GM21423 (cell line): ENCODE results near the gene S1PR3.

Experiments
- ATAC-seq: cut with Tn5 transposase; IDR thresholded peaks from one replicate; pipeline ENCODE4 v1.9.1; 2021; ENCODE audit warnings: mild to moderate bottlenecking, moderate library complexity; ENCODE audit not compliant: unreplicated experiment

Gene S1PR3

DNA sequence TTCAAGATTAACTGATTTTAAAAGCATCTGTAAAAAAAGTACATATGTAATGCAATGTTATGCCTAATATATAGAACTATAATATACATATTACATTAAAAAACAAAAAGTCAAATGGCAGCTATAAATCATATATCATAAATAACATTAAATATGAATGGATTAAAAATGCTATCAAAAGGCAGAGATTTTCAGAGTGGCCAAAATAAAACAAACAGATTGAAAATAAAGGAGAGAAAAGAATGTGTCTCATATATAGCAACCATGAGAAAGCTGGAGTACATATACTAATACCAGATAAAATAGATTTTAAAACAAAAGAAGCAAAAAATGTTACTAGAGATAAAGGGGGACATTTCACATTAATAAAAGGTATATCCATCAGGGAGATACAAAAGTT, 38.5 kb downstream of the S1PR3 start:
- no peak for ATAC-seq

DNA sequence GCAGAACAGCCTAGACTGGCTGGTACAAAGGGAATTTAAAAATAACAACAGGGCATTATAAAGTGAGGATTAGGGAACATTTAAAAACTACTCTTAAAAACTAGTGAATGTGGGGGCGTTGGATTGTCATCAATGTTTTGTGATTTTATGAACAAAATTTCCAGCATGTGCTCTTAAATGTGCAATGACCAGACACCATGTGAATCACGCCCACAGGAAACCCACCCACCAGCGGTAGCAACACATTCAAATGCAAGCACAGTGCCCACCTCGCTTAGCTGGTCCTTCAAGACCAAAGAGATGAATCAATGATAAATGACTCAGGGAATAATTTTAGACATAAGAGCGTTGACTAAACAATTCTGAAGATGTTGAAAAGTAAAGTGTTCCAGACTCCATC, 40.9 kb downstream of the S1PR3 start:
- no peak for ATAC-seq

DNA sequence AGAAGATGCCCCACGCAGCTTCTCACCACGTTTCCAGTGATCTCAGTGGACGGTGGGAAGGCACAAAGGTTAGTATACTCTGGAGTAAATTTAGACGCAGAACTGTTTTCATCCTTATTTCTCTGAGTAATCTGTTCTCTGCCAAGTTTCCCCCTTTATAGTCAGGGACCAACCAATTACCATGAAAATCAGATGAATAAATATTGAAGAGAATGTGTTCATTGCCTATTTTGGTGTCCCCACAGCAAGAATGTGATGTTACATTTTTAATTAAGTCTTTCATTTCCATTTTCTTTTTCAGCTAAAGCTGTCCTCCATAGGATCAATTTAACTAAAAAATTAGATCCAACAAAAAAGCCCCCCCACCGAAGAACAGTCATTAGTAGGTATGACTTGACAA, 41.4 kb downstream of the S1PR3 start:
- ATAC-seq: no peak

DNA sequence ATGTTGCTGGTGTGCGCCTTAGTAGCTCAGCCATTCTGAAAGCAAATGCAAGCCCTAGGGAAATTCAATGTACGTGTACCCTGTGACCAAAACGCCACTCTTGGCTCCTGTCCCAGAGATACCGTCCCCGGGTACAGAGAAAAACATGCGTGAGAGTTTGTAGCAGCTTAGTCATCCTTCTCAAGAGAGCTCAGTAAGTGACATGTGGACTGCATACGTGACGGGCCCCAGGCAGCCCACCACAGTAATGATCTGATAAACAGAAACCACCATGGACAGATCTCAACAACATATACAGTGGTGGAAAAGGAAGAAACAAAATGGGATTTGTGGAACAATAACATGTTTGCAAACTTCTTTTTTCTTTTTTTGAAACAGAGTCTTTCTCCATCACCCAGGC, 45.1 kb downstream of the S1PR3 start:
- no peak for ATAC-seq

DNA sequence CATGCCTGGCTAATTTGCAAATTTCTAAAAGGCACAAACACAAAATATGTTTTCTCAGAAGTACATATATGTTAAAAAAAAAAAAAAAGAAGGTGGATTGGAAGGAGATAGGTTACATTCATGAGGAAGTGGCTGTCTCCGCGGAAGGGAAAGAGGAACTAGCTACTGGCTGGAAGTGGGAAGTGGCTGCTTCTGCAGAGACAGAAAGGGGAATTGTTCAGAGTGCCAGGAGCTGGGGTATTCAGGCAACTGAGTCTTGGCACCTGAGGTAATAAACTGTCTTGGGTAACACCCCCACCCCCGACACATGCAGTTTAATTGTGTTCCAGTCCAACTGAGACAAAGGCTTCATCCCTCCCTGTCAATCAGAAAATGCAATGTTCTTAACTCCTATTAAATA, 45.6 kb downstream of the S1PR3 start:
- no peak for ATAC-seq

DNA sequence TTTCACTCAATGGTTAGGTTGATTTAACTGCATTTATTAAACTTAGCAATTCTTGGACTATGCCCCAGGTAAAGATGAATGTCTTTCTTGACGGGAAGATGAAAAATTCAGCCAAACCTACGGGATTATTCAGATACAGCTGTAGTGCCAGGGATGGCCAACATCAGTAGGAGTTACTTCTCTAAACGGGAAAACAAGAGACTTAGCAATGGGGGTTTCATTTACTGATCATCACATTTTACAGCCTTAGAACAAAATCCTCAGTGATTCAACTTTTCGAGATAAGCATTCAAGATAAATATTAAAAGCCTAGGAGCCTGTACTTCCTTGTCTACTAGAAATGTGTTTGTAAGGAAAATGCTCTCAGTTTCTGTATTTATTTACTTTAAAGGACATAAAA, 46.1 kb downstream of the S1PR3 start:
- ATAC-seq: no peak

DNA sequence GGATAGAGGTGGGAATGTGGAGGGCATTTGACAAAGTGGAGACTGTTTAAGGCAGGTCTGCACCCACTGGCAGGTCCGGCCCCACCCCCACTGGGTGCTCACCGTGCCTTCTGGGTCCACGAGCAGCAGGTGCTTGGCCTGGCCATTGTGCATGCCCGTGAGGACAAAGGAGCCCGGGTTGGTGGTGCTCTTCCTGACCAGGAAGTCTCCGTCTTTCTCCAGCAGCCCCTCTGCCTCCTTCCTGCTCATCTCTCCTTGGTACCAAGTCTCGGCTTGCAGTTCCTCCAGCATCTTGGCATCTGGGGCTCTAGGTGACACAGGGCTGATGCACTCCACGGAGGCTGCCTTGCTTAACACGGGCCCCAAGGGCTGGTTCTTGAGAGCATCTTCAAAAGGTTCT, 46.6 kb downstream of the S1PR3 start:
- ATAC-seq: no peak

DNA sequence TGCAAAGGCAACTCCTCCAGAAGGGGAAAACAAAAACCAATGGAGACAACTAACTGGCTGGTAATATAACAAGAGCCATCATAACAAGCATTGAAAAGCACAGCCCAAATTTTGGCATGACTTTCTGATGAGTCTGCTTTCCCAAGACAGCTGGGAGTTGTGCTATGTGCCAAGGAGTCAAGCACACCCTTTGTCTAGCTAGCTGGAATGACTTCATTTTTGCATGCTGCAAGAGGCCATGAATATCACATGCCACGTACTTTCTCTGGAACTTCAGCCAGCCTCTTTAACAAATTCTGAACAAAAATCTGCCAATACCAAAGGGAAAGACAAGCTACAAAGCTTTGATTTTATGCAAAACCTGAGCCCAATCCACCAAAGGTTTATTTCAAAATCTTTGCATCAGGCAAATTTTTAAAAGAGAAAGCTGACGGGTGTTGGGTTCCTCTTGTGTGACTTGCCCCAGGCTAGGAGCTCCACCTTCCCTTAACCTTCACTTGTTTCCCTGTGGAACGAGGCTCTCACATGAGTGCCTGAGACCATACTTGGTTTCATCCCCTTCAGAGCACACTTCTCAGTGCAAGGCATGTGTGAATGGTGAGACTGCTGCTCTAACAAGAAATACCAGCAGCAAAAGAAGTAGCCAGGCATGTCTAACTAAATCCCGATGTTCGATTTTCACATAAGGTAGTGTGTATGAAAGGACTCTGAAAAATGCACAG, 47.3 kb downstream of the S1PR3 start:
- ATAC-seq: no peak

DNA sequence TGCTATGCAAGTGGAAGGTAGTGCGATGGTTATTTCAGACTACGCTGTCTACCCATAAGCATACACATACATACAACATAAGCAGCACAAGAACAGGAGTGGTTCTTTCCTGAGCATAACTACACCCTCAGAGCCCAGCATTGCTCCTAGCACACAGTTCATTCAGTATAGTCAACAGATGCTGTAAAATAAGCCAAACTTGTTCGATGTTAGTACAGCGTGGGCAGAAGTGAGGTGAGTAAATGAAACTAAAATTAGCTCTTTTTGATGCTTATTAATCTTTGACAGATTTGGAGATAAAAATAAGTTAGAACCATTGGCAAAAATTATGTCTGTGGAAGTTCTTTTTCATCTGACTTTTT, 47.8 kb downstream of the S1PR3 start:
- no peak for ATAC-seq

DNA sequence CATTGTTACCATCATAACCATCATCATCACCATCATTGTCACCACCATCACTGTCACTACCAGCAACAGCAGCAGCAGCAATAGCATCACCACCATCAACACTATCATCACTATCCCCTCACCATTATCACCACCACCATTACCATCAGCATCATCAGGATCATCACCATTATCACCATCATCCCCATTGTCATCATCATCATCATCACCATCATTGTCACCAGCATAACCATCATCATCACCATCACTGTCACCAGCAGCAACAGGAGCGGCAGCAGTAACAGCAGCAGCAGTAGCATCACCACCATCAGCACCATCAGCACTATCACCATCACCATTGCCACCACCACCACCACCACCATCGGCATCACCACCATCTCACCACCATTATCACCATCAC, 48.4 kb downstream of the S1PR3 start:
- no peak for ATAC-seq

DNA sequence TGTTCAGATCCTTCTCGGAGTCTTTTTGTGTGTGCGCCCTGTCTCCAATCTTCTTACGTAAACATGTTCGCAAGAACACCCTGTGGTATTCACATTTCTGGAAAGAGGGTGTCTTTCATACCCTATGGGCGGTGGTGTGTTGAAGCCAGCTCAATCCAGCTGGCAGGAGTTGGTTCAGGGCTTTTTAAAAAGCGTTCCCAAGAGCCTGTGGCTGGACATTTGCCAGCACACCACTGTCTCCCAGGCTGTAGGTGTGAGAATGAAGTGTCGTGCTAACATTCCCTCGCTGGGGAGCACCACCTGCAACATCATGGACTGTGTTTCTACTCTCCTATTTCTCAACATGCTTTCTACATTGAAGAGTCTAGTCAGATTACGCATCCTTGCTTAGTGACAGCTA, 51.7 kb downstream of the S1PR3 start:
- ATAC-seq: no peak

DNA sequence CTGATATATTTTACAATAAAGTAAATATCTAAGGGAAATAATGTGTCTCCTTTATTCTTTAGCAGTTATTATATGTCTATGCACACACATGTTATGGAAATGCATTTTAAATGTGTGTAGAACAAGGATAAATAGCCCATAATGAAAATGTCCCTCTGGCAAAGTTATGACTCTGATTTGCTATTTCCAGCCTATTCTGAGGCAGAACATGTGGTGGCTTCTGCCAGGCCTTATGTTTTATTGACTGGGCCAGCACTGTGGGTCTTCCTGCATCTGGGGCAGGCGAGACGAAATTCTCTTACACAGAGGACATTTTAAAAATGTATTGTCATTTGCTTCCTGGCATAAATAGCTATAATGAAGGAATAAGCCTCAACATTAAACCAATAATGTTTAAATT, 52.8 kb downstream of the S1PR3 start:
- no peak for ATAC-seq

DNA sequence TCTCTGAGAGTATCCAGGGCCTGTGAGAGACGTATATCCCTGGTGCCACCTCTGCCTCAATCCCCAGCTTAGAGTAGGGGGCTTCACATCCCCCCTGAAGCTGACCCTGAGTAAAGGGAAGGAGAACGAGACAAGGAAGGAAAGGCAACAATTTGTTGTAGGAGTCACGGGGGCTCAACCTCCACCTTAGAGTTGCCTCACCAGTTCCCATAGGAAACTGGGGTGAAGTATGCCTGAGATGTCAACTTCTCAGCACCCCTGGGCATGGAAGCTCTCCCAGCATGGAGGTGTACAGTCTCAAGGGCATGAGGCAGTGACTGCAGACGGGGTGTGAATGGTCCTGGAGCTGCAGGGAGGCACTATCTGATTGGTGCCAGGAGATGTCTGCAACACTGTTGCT, 53.6 kb downstream of the S1PR3 start:
- ATAC-seq: no peak

DNA sequence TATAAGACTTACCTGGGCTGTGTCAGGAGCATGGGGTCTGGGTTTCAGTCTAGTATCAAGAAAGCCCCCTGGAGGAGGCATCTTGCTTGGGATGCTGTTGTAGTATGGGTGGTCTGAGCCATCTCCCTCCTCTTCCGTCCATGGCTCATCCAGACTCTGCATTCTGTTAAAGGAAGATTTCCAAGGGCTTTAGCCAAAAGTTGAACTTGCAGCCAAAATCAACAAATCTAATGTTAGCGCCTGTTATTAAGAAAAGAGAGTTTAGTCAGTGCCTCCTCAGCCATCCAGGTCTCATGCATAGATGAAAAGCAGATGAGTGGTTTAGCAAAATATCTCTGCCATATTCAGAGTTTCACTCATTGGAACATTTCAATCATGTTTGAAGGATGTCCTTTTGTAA, 55.6 kb downstream of the S1PR3 start:
- no peak for ATAC-seq

DNA sequence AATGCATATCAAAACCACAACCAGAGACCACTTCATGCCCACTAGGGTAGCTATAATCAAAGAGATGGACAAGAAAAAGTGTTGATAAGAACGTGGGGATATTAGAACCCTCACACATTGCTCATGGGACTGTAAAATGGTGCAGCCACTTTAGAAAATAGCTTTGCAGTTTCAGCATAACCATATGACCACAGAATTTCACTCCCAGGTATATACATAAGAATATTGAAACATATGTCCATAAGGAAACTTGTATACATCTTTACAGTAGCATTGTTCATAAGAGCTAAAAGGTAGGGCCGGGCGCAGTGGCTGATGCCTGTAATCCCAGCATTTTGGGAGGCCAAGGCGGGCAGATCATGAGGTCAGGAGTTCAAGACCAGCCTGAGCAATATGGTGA, 56.4 kb downstream of the S1PR3 start:
- no peak for ATAC-seq

DNA sequence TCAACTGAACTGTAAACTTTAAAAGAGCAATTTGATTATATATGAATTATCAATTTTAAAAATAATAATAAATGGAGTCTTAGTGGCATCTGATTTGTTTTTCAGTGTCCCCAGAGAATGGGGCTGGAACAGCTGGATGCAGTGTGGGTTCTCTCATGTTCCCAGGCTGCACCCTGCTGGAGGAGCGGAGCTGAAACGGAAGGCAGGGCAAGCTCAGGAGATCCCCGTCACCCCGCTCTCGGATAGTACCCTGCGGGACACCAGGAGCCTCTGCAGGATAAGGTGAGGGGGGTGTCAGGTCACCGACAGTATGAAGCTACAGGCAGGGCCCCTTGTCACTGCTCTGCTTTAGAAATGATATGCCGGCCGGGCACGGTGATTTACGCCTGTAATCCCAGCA, 57.3 kb downstream of the S1PR3 start:
- ATAC-seq: no peak

DNA sequence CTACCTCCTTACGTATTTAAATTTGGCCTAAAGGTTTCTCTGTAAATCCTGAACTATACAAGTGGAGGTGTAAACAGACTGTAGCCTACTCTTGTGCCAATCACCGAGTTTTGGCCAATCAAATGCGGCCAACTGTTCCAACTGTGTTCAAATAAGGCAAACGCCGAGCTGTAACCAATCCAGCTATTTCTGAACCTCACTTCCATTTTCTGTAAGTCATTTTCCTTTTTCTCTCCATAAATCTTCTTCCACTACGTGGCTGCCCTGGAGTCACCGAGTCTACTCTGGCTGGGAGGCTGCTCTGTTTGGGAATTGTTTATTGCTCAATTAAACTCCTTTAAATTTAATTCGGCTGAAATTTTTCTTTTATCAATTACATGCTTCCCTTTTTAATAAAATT, 58.4 kb downstream of the S1PR3 start:
- no peak for ATAC-seq

DNA sequence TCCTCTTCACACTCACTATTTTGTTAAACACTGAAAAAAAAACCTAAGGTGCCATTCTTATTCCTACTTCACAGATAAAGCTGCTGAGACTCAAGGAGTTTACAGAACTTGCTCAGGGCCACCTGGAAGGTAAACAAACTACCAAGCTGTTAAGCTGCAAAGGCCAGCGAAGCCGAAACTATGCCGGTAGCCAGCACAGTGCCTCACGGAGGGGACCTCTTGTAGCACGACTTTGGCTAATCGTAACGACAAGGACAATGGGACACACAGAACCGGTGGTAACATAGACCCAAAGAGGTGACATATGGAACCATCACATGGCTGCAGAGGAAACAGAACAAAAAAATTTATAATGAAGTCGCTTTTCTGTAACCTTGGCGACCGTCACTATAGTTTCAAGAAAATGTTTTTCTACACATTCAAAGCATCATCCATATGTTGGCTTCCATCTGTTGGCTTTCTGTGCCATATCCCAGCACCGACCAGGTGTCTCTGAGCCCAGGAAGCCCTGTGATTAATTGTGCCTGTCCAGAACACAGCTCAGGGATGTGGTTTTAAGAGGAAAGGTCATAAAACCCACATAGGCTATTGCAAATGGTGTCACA, 60.3 kb downstream of the S1PR3 start:
- no peak for ATAC-seq

DNA sequence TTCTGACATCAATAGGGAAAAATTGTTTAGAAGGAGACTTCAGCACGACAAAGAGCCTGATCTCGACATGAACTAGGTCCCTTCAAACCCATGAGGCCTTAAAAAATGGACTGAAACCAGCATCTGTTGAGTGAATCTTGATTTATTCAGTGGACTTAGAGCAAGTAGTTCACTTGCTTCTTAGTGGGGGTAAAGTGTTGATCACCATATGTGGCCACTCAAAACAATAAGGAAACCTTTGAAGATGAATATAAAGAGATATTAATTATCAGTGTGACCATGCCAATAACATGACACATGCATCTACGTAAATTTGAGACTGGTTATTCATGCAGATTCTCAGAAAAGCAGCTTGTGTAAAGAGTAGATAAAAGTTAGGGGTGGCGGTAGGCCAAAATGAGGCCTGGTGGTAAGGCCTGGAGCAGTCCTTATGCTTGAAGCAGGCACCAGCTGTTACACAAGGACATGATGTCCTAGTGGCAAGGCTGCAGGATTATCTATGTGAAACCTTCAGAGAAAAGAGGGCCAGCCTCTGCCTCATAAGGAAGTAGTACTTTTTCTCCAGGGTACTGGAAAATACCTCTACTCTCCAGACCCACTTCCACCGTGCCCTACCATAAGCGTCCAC, 61.3 kb downstream of the S1PR3 start:
- ATAC-seq: no peak

DNA sequence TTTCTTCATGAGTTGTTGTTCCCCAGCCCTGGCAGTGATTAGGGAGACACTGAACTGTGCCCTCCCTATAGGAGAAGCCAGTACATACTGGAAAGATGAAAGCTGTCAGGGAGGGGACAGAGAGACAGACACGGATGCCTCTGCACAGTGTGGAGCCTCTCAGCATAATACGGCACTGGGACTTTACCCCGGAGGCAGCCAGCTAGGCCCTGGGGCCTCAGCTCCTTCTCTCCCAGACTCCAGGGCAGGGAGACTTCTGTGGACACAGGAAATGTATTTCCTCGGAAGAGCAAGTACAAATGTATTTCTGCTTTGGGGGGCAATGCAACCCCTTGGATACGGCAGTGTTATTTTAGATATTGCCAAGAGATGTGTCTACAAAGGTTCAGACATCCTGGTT, 62.0 kb downstream of the S1PR3 start:
- ATAC-seq: no peak
